ENCODE measurements around the gene INA.

- TF ChIP-seq CTCF (IDR thresholded peaks at IDR 0.05; ENCODE audit: insufficient read depth, low read depth, low read length), result peak; percentile 8
- no peak for TF ChIP-seq EZH2 (IDR thresholded peaks at IDR 0.05; ENCODE audit: insufficient read depth, low read length)
Observed at GRCh38 chr10:103246324-103246723, 30.6 kb upstream of the INA start.
